Neural cell (in vitro differentiated cells): Measurements from ENCODE around the gene ZNF750. TPM values are rescaled to one million over a fixed set of nuclear protein-coding genes. Genes with fewer than 3 reads are reported as not detected.

Experiments
- H2AFZ ChIP-seq: fragments of 200-600, 300-800 bp; sonication (generic), shearing (Covaris generic); 2 replicates; pipeline ENCODE4 v1.6.0; 2014; ENCODE audit warnings: low read depth, mild to moderate bottlenecking, antibody characterized with exemption, low read length, moderate library complexity
- H3F3A ChIP-seq: fragments of 200-600 bp; shearing (Covaris generic); 2 replicates; pipeline ENCODE4 v1.6.1; 2016; ENCODE audit warnings: mild to moderate bottlenecking, moderate library complexity, mixed read lengths, antibody characterized with exemption, low read length; ENCODE audit not compliant: insufficient read depth, poor library complexity, severe bottlenecking
- H3K27ac ChIP-seq: fragments of 200-600, 300-800 bp; sonication (generic), shearing (Covaris generic); 2 replicates; pipeline ENCODE4 v1.5.1; 2014; ENCODE audit warnings: mild to moderate bottlenecking, low read length, moderate library complexity
- H3K27me3 ChIP-seq: fragments of 300-800, 200-600 bp; sonication (generic), shearing (Covaris generic); 2 replicates; pipeline ENCODE4 v1.6.0; 2014; ENCODE audit warnings: mild to moderate bottlenecking, low read depth, low read length, moderate library complexity; ENCODE audit not compliant: insufficient read depth
- H3K36me3 ChIP-seq: fragments of 300-800, 200-600 bp; sonication (generic), shearing (Covaris generic); 2 replicates; pipeline ENCODE4 v1.5.1; 2014; ENCODE audit warnings: mild to moderate bottlenecking, antibody characterized with exemption, low read length, moderate library complexity; ENCODE audit not compliant: insufficient read depth
- H3K4me2 ChIP-seq: fragments of 300-800, 200-600 bp; sonication (generic), shearing (Covaris generic); 2 replicates; pipeline ENCODE4 v1.6.0; 2014; ENCODE audit warnings: mild to moderate bottlenecking, low read length
- H3K4me3 ChIP-seq: fragments of 300-800, 200-600 bp; sonication (generic), shearing (Covaris generic); 2 replicates; pipeline ENCODE4 v1.5.1; 2014; ENCODE audit warnings: mild to moderate bottlenecking, low read length, moderate library complexity
- H3K79me2 ChIP-seq: fragments of 200-600 bp; shearing (Covaris generic); replicated peaks from 2 replicates; pipeline ENCODE4 v1.6.0; 2014; ENCODE audit warnings: mild to moderate bottlenecking, low read length, moderate library complexity; ENCODE audit not compliant: insufficient read depth
- H3K9ac ChIP-seq: fragments of 300-800, 200-600 bp; sonication (generic), shearing (Covaris generic); 2 replicates; pipeline ENCODE4 v1.6.1; 2016; ENCODE audit warnings: mild to moderate bottlenecking, low read length, mixed read lengths
- H3K9me2 ChIP-seq: fragments of 200-600 bp; shearing (Covaris generic); 2 replicates; pipeline ENCODE4 v1.6.1; 2016; ENCODE audit warnings: mild to moderate bottlenecking, low read length, mixed read lengths; ENCODE audit not compliant: insufficient read depth
- H3K9me3 ChIP-seq: fragments of 200-600, 300-800 bp; sonication (generic), shearing (Covaris generic); 2 replicates; pipeline ENCODE4 v1.6.1; 2016; ENCODE audit warnings: mild to moderate bottlenecking, mixed run types, low read length, moderate library complexity, mixed read lengths
- H4K20me1 ChIP-seq: fragments of 200-600 bp; shearing (Covaris generic); 2 replicates; pipeline ENCODE4 v1.6.1; 2016; ENCODE audit warnings: mild to moderate bottlenecking, mixed run types; ENCODE audit not compliant: insufficient read depth
- CTCF ChIP-seq: fragments of 450-650 bp; IDR thresholded peaks from 2 replicates; pipeline ENCODE4 v1.5.1; 2014; ENCODE audit warnings: antibody characterized with exemption, mild to moderate bottlenecking, moderate library complexity; ENCODE audit not compliant: poor library complexity, severe bottlenecking
- EP300 ChIP-seq: fragments of 450-650 bp; conservative IDR thresholded peaks from 2 replicates; pipeline ENCODE4 v1.6.1; 2014; ENCODE audit warnings: antibody characterized with exemption, mild to moderate bottlenecking, moderate library complexity; ENCODE audit not compliant: poor library complexity, severe bottlenecking
- EZH2 ChIP-seq: fragments of 200-600, 300-800 bp; shearing (Covaris generic), sonication (generic); IDR thresholded peaks from 2 replicates; pipeline ENCODE4 v1.6.1; 2014; ENCODE audit warnings: antibody characterized with exemption, low read length, borderline replicate concordance, mild to moderate bottlenecking; ENCODE audit not compliant: insufficient read depth, poor library complexity, severe bottlenecking
- MXI1 ChIP-seq: fragments of 450-650 bp; conservative IDR thresholded peaks from 2 replicates; pipeline ENCODE4 v1.6.1; 2014; ENCODE audit warnings: antibody characterized with exemption, mild to moderate bottlenecking; ENCODE audit not compliant: poor library complexity, severe bottlenecking
- POLR2AphosphoS5 ChIP-seq: IDR thresholded peaks from 2 replicates; pipeline ENCODE4 v1.6.1; 2012
- RAD21 ChIP-seq: fragments of 450-650 bp; conservative IDR thresholded peaks from 2 replicates; pipeline ENCODE4 v1.6.1; 2014; ENCODE audit warnings: antibody characterized with exemption, mild to moderate bottlenecking, moderate library complexity
- REST ChIP-seq: IDR thresholded peaks from 2 replicates; pipeline ENCODE4 v1.6.1; 2012; ENCODE audit warnings: borderline replicate concordance
- SMC3 ChIP-seq: fragments of 450-650 bp; conservative IDR thresholded peaks from 2 replicates; pipeline ENCODE4 v1.6.1; 2014; ENCODE audit warnings: antibody characterized with exemption, mild to moderate bottlenecking, moderate library complexity; ENCODE audit not compliant: poor library complexity
- TAF1 ChIP-seq: IDR thresholded peaks from 2 replicates; pipeline ENCODE4 v1.6.1; 2012; ENCODE audit warnings: low read depth
- polyA plus RNA-seq: library from polyadenylated mRNA; depleted of rRNA; stranded (reverse); fragments of >200 nt; gene quantifications from 2 replicates; pipeline ENCODE4 v1.2.3, GENCODE V29; 2014

Gene ZNF750
- polyA plus RNA-seq, 1 donor from 2014 or later: not detected

- H3K27ac ChIP-seq: no peak overlapping the region
- H3K9ac ChIP-seq: no peak overlapping the region
- H3K36me3 ChIP-seq: no peaks in the 10 kb centered on the region
- TF ChIP-seq TAF1: no peak
- no peak for TF ChIP-seq EP300
- TF ChIP-seq RAD21: no peak
- TF ChIP-seq CTCF: no peak
- no peak for TF ChIP-seq REST
- no peak for TF ChIP-seq EZH2
- TF ChIP-seq SMC3: no peak
- TF ChIP-seq POLR2AphosphoS5: no peak
- no peak for TF ChIP-seq MXI1
- no peak overlapping the region for H3K4me3 ChIP-seq
- no peak overlapping the region for H2AFZ ChIP-seq
- no peaks in the 10 kb centered on the region for H4K20me1 ChIP-seq
- H3K4me2 ChIP-seq: no peak overlapping the region
- no peaks in the 10 kb centered on the region for H3K79me2 ChIP-seq
- no peaks in the 10 kb centered on the region for H3F3A ChIP-seq
- no peaks in the 10 kb centered on the region for H3K27me3 ChIP-seq
- H3K9me2 ChIP-seq: no peaks in the 10 kb centered on the region
- no peaks in the 10 kb centered on the region for H3K9me3 ChIP-seq
These were observed 49.4 kb downstream of the ZNF750 start for GRCh38 chr17:82790391-82790790.

GRCh38 chr17:82789806-82790205 is 50.0 kb downstream of the ZNF750 start:
- TF ChIP-seq POLR2AphosphoS5: no peak
- no peak for TF ChIP-seq CTCF
- no peak for TF ChIP-seq EP300
- no peak for TF ChIP-seq RAD21
- no peak for TF ChIP-seq SMC3
- Histone ChIP-seq H3K4me2 (no peak overlapping the region), H3K9me2 (no peaks in the 10 kb centered on the region), H3K27ac (no peak overlapping the region), H3K9me3 (no peaks in the 10 kb centered on the region), H3K9ac (no peak overlapping the region), H3K79me2 (no peaks in the 10 kb centered on the region), H3F3A (no peaks in the 10 kb centered on the region), H4K20me1 (no peaks in the 10 kb centered on the region), H3K36me3 (no peaks in the 10 kb centered on the region), H2AFZ (no peak overlapping the region), H3K27me3 (no peaks in the 10 kb centered on the region), H3K4me3 (no peak overlapping the region)
